CD14-positive monocyte (primary cell): ENCODE data around the gene PSRC1. TPM values are rescaled to one million over a fixed set of nuclear protein-coding genes. Genes with fewer than 3 reads are reported as not detected.

Source experiments
- DNase-seq, 3 donors: peaks; one replicate each; pipeline ENCODE4 v3.0.0-alpha.2; 2011 to 2022
- H2AFZ ChIP-seq: 2 replicates; pipeline ENCODE4 v1.6.0; 2012; ENCODE audit warnings: mild to moderate bottlenecking, low read depth, low read length, inconsistent platforms; ENCODE audit not compliant: insufficient read depth, poor library complexity, severe bottlenecking
- H3K27ac ChIP-seq, 2 donors: 1 replicate in 1 of 2; 2 replicates in 1 of 2; pipeline ENCODE4 v1.5.1; 2012 to 2013; ENCODE audit warnings: low read length in 2 of 2, control low read depth in 1 of 2, inconsistent platforms in 1 of 2, low read depth in 1 of 2, mild to moderate bottlenecking in 1 of 2
- H3K27me3 ChIP-seq, 2 donors: one replicate each; pipeline versions ENCODE4 v1.6.0 to v1.6.1; 2011 to 2013; ENCODE audit warnings: low read length in 2 of 2; ENCODE audit not compliant: control insufficient read depth in 2 of 2, insufficient read depth in 2 of 2
- H3K36me3 ChIP-seq, 2 donors: replicated peaks in 1 of 2; 1 replicate in 1 of 2; 2 replicates in 1 of 2; pipeline versions ENCODE4 v1.5.1 to v1.6.1; 2012 to 2013; ENCODE audit warnings: low read length in 2 of 2, control low read depth in 1 of 2, inconsistent platforms in 1 of 2, mild to moderate bottlenecking in 1 of 2; ENCODE audit not compliant: insufficient read depth in 2 of 2, control insufficient read depth in 1 of 2
- H3K4me1 ChIP-seq, 2 donors: 1 replicate in 1 of 2; 2 replicates in 1 of 2; pipeline versions ENCODE4 v1.5.1 to v1.6.1; 2012 to 2013; ENCODE audit warnings: low read length in 2 of 2, control low read depth in 1 of 2, inconsistent platforms in 1 of 2, mild to moderate bottlenecking in 1 of 2, moderate library complexity in 1 of 2; ENCODE audit not compliant: insufficient read depth in 2 of 2, control insufficient read depth in 1 of 2
- H3K4me2 ChIP-seq: replicated peaks from 2 replicates; pipeline ENCODE3; 2012; ENCODE audit warnings: low read length, moderate library complexity, mild to moderate bottlenecking; ENCODE audit not compliant: poor library complexity, severe bottlenecking; ENCODE audit errors: extremely low read depth
- H3K4me3 ChIP-seq, 3 experiments: fragments of 200-600 bp in 1 of 3; sonication (generic) in 1 of 3; replicated peaks in 1 of 3; 1 replicate in 2 of 3; 2 replicates in 1 of 3; pipeline ENCODE4 v1.5.1; 2011 to 2013; ENCODE audit warnings: low read length in 3 of 3, mild to moderate bottlenecking in 3 of 3, control low read depth in 2 of 3, low read depth in 2 of 3, inconsistent platforms in 1 of 3, moderate library complexity in 1 of 3
- H3K79me2 ChIP-seq: 2 replicates; pipeline ENCODE4 v1.6.0; 2012; ENCODE audit warnings: mild to moderate bottlenecking, control low read depth, inconsistent platforms, low read length, moderate library complexity; ENCODE audit not compliant: insufficient read depth
- H3K9ac ChIP-seq: 2 replicates; pipeline ENCODE4 v1.6.0; 2017; ENCODE audit warnings: low read length, mild to moderate bottlenecking; ENCODE audit not compliant: insufficient read depth, poor library complexity, severe bottlenecking
- H3K9me3 ChIP-seq, 2 donors: replicated peaks in 1 of 2; 1 replicate in 1 of 2; 2 replicates in 1 of 2; pipeline versions ENCODE4 v1.5.1 to v1.6.1; 2012 to 2013; ENCODE audit warnings: low read length in 2 of 2, control low read depth in 1 of 2; ENCODE audit not compliant: control insufficient read depth in 1 of 2, insufficient read depth in 1 of 2
- H4K20me1 ChIP-seq: 2 replicates; pipeline ENCODE4 v1.6.0; 2012; ENCODE audit warnings: mild to moderate bottlenecking, low read length, control low read depth, moderate library complexity; ENCODE audit not compliant: insufficient read depth
- H3K27ac Mint-ChIP-seq, 7 donors: one replicate each; pipeline ENCODE4 v1.8.0; 2020; ENCODE audit warnings: mild to moderate bottlenecking in 7 of 7, mixed read lengths in 7 of 7, moderate library complexity in 6 of 7, inconsistent platforms in 2 of 7
- H3K27me3 Mint-ChIP-seq, 3 donors: one replicate each; pipeline ENCODE4 v1.8.0; 2021 to 2022; ENCODE audit warnings: low read depth in 3 of 3, mild to moderate bottlenecking in 3 of 3, mixed read lengths in 3 of 3, moderate library complexity in 3 of 3, inconsistent platforms in 1 of 3
- H3K36me3 Mint-ChIP-seq, 2 donors: one replicate each; pipeline ENCODE4 v1.8.0; 2020; ENCODE audit warnings: mixed read lengths in 2 of 2, inconsistent platforms in 1 of 2, mild to moderate bottlenecking in 1 of 2
- H3K4me1 Mint-ChIP-seq: one replicate; pipeline ENCODE4 v1.8.0; 2020; ENCODE audit warnings: mild to moderate bottlenecking, mixed read lengths
- H3K4me3 Mint-ChIP-seq, 2 donors: one replicate each; pipeline ENCODE4 v1.8.0; 2020; ENCODE audit warnings: mild to moderate bottlenecking in 2 of 2, mixed read lengths in 2 of 2, moderate library complexity in 1 of 2
- H3K9me3 Mint-ChIP-seq, 7 donors: one replicate each; pipeline ENCODE4 v1.8.0; 2020 to 2022; ENCODE audit warnings: mixed read lengths in 7 of 7, mild to moderate bottlenecking in 6 of 7, moderate library complexity in 6 of 7, inconsistent platforms in 2 of 7
- CTCF ChIP-seq: fragments of 200-600 bp; IDR thresholded peaks from one replicate; pipeline ENCODE4 v1.8.0; 2022; ENCODE audit warnings: antibody characterized with exemption, mild to moderate bottlenecking
- WGBS: methylation state at CpG from one replicate; pipeline ENCODE4 v1.1.5; 2013; ENCODE audit warnings: missing lambda C conversion rate; ENCODE audit not compliant: insufficient coverage; 5-methylcytosine and 5-hydroxymethylcytosine counted together
- intact Hi-C, 2 donors: fragments of 100-400 bp; cut with micrococcal nuclease; formaldehyde crosslinking; loops; one replicate each; pipeline versions ENCODE4 v1.15.0 to v1.15.1; 2023
- polyA plus RNA-seq, 3 donors: library from polyadenylated mRNA; depleted of rRNA in 1 of 3; unstranded in 2 of 3; stranded (reverse) in 1 of 3; fragments of 300-500 nt in 2 of 3; fragments of >200 nt in 1 of 3; fragmentation: Illumina TruSeq in 2 of 3; gene quantifications; 1 replicate in 2 of 3; 2 replicates in 1 of 3; pipeline ENCODE4 v1.2.3, GENCODE V29; 2012 to 2021

Gene PSRC1
- polyA plus RNA-seq, 3 donors = 5.8 to 25.5 (median 7.1) TPM

GRCh38 chr1:109263234-109263596 is 19.7 kb downstream of the PSRC1 start:
- H2AFZ ChIP-seq = no peak overlapping the region
- no peak overlapping the region for H3K27ac ChIP-seq
- H3K4me3 ChIP-seq = no peak overlapping the region
- H4K20me1 ChIP-seq = no peaks in the 10 kb centered on the region
- TF ChIP-seq CTCF = no peak
- no peak overlapping the region for H3K4me2 ChIP-seq
- Mint-ChIP-seq H3K4me1 (peaks cover 6% of the 10 kb centered on the region), H3K27ac (no peak overlapping the region), H3K4me3 (no peak overlapping the region), H3K9me3 (peaks cover 0 to 3% (median 0%) of the 10 kb centered on the region in 7 donors), H3K27me3 (peaks cover 0 to 9% (median 8%) of the 10 kb centered on the region in 3 donors), H3K36me3 (no peaks in the 10 kb centered on the region)
- intact Hi-C loops = loop anchor here (2.0 to 5.0 kb wide), 2 partner anchors 134 to 270 kb away; partner anchors contain the start of gene SORT1 (in 2 of the 2)
- WGBS = 70% methylated on average over 12 of the region's 12 CpGs
- no peak overlapping the region for H3K9ac ChIP-seq
- DNase-seq = no peak
- peaks cover 5 to 7% of the 10 kb centered on the region in 2 donors for H3K4me1 ChIP-seq
- no peaks in the 10 kb centered on the region for H3K36me3 ChIP-seq
- no peaks in the 10 kb centered on the region for H3K79me2 ChIP-seq
- H3K9me3 ChIP-seq = no peaks in the 10 kb centered on the region
- H3K27me3 ChIP-seq = no peaks in the 10 kb centered on the region

DNA sequence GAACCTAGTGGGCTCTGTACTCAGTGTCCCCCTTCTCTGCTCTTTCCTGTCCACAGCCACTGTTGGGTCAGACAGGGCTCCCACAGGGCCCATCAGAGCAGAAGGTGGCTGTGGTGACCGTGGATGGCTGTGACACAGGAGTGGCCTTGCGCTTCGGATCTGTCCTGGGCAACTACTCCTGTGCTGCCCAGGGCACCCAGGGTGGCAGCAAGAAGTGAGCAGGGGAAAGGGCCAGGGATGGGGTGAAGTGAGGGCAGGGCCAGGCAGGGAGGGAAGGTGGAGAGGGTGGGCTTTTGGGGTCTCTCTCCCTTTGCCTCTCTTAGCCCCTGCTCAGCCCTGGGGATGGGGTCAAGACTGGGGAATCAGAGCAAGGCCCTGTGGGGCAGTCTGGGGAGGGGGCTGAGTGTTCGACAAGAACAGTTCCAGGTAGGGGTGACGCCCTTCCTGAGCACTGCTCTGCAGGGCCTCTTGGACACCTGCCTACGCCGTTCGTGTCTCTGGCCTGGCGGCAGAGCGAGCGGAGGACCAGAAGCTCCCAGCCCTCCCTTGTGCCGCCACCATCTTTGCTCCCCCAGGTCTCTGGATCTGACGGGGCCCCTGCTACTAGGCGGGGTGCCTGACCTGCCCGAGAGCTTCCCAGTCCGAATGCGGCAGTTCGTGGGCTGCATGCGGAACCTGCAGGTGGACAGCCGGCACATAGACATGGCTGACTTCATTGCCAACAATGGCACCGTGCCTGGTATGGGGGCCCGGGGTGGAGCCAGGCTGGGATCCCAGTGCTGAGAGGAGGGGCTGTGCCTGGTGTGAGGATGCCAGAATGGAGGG is 20.5 kb downstream of the PSRC1 start:
- DNase-seq = no peak
- H3K4me1 ChIP-seq = peaks cover 5 to 7% of the 10 kb centered on the region in 2 donors
- intact Hi-C loops = loop anchor here (2.0 to 5.0 kb wide), 2 partner anchors 135 to 270 kb away; partner anchors contain the start of gene SORT1 (in 2 of the 2)
- Mint-ChIP-seq H3K9me3 (peaks cover 0 to 3% (median 0%) of the 10 kb centered on the region in 7 donors), H3K4me1 (peaks cover 6% of the 10 kb centered on the region), H3K4me3 (no peak overlapping the region), H3K36me3 (no peaks in the 10 kb centered on the region), H3K27ac (no peak overlapping the region), H3K27me3 (peaks cover 0 to 9% (median 8%) of the 10 kb centered on the region in 3 donors)
- no peak overlapping the region for H3K4me3 ChIP-seq
- no peaks in the 10 kb centered on the region for H3K27me3 ChIP-seq
- no peaks in the 10 kb centered on the region for H4K20me1 ChIP-seq
- no peak for TF ChIP-seq CTCF
- H3K4me2 ChIP-seq = no peak overlapping the region
- H3K9me3 ChIP-seq = no peaks in the 10 kb centered on the region
- no peaks in the 10 kb centered on the region for H3K79me2 ChIP-seq
- no peak overlapping the region for H2AFZ ChIP-seq
- no peak overlapping the region for H3K27ac ChIP-seq
- H3K36me3 ChIP-seq = no peaks in the 10 kb centered on the region
- H3K9ac ChIP-seq = no peak overlapping the region
- 92% methylated on average over 21 of the region's 22 CpGs for WGBS
